Lower lobe of right lung (tissue), 2 donors: Measurements from ENCODE around the gene RAB31. TPM values are rescaled to one million over a fixed set of nuclear protein-coding genes. Genes with fewer than 3 reads are reported as not detected.

Experiments
- ATAC-seq, 2 donors: fragments of 200-7000 bp; cut with Tn5 transposase; one replicate each; pipeline ENCODE4 v1.9.1; 2020 to 2022; ENCODE audit warnings: mild to moderate bottlenecking in 2 of 2, moderate library complexity in 2 of 2
- DNase-seq: peaks from one replicate; pipeline ENCODE4 v3.0.0-alpha.2; 2020
- H3K27ac ChIP-seq: fragments of 200-600 bp; one replicate; pipeline ENCODE4 v1.8.0; 2022
- H3K27me3 ChIP-seq: fragments of 200-600 bp; one replicate; pipeline ENCODE4 v1.8.0; 2022; ENCODE audit warnings: low read depth
- H3K36me3 ChIP-seq: fragments of 200-600 bp; one replicate; pipeline ENCODE4 v1.8.0; 2022; ENCODE audit warnings: mild to moderate bottlenecking
- H3K4me1 ChIP-seq: fragments of 200-600 bp; one replicate; pipeline ENCODE4 v1.8.0; 2022
- H3K4me3 ChIP-seq: fragments of 200-600 bp; one replicate; pipeline ENCODE4 v1.8.0; 2022; ENCODE audit warnings: mild to moderate bottlenecking
- H3K9me3 ChIP-seq: fragments of 200-600 bp; one replicate; pipeline ENCODE4 v1.8.0; 2022
- intact Hi-C: fragments of 100-400 bp; cut with DNase I; formaldehyde crosslinking; loops from one replicate; pipeline ENCODE4 v1.11.0; 2022
- total RNA-seq: library from RNA; stranded (reverse); fragmentation: NEBNext Ultra II Directional; extraction: Animal tissue kit (Norgen Biotek cat#: 25700); gene quantifications from one replicate; pipeline ENCODE4 v1.2.1, GENCODE V29; 2021
- TF ChIP-seq, protein P1 (sequence below): fragments of 200-600 bp; IDR thresholded peaks from one replicate; pipeline ENCODE4 v1.8.0; 2022; ENCODE audit warnings: antibody characterized with exemption, mild to moderate bottlenecking
- donor health status: DM: no; HTN: yes; CAD: no; lungs with severe emphysema.

Gene RAB31
- total RNA-seq, 1 donor from 2014 or later = 110 TPM

DNA sequence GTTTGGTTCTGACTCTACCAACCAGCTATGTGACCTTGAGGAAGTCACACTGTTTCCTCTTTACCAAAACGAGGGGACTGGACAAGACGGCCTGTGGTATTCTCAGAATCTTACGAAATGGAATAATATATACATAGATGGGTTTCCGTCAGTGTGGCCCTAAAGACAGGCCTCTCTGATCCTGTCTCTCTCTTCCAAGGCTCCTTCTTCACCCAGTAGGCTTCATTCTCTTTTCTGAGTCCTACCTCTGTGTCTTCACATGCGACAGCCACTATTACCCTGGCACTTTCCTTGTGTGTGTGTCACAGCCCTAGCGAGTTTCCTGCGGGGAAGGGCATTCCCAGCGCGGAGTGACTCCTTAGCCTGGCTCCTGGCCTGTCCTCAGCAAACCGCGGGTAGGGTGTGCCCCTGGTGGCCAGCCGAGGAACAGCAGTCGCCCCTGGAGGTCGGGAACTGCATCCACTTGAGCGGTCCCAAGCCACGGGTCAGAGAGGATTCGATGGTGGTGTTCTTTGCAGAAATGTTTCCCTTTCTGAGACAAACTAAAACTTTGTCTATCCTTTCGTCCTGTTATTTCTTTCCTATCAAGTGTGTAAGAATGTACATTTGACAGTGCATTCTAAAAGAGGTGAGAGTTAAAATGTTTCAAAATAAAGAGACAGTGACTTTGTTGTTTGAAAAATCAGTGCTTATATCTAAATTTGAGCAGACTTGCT is 63.3 kb downstream of the RAB31 start:
- Histone ChIP-seq H3K36me3 (no peaks in the 10 kb centered on the region), H3K9me3 (no peaks in the 10 kb centered on the region), H3K4me1 (peaks cover 39% of the 10 kb centered on the region), H3K27me3 (no peaks in the 10 kb centered on the region), H3K27ac (peak overlapping the region; percentile 44), H3K4me3 (no peak overlapping the region)
- ATAC-seq (peak; percentile 87 to 92), DNase-seq (peak; percentile 86)
- intact Hi-C loops = no loop called here
- TF ChIP-seq, protein P1, sequence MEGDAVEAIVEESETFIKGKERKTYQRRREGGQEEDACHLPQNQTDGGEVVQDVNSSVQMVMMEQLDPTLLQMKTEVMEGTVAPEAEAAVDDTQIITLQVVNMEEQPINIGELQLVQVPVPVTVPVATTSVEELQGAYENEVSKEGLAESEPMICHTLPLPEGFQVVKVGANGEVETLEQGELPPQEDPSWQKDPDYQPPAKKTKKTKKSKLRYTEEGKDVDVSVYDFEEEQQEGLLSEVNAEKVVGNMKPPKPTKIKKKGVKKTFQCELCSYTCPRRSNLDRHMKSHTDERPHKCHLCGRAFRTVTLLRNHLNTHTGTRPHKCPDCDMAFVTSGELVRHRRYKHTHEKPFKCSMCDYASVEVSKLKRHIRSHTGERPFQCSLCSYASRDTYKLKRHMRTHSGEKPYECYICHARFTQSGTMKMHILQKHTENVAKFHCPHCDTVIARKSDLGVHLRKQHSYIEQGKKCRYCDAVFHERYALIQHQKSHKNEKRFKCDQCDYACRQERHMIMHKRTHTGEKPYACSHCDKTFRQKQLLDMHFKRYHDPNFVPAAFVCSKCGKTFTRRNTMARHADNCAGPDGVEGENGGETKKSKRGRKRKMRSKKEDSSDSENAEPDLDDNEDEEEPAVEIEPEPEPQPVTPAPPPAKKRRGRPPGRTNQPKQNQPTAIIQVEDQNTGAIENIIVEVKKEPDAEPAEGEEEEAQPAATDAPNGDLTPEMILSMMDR = peak; percentile 99

DNA sequence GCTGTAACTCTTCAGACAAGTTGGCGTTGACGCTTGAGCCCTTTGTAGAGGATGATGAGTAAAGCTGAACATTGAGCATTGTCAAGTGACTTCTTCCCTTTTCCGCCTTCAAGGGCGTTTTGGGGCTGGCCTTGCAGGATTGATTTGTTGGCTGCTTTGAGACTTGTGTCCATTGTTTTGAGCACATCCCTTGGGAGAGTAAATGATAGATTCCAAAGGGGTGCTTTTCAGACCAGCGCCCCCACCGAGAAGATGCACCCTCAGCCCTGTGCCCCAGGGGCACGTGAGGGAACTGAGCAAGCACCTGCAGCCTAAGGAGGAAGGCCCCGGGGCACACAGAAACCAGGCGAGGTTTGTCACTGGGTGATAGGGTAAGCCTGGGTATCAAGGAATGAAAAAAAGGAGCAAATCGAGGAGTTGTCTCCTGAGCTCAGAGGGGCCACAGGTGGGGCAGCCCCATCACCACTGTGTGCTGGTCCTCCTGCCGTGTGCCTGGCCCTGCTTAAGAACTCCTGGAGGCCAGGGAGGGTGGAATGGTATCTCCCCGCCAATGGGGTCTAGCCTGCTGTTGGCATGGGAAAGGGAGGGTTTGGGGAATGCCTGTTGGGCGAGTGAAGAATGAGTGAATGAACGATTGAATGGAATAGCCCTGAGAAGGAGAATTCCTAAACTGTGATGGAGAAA is 64.0 kb downstream of the RAB31 start:
- DNase-seq (no peak), ATAC-seq (peak; percentile 14 to 54)
- no peaks in the 10 kb centered on the region for H3K9me3 ChIP-seq
- no peaks in the 10 kb centered on the region for H3K27me3 ChIP-seq
- TF ChIP-seq, protein P1 = no peak
- no peak overlapping the region for H3K4me3 ChIP-seq
- H3K36me3 ChIP-seq = no peaks in the 10 kb centered on the region
- H3K4me1 ChIP-seq = peaks cover 39% of the 10 kb centered on the region
- intact Hi-C loops = no loop called here
- peak overlapping the region; percentile 44 for H3K27ac ChIP-seq

DNA sequence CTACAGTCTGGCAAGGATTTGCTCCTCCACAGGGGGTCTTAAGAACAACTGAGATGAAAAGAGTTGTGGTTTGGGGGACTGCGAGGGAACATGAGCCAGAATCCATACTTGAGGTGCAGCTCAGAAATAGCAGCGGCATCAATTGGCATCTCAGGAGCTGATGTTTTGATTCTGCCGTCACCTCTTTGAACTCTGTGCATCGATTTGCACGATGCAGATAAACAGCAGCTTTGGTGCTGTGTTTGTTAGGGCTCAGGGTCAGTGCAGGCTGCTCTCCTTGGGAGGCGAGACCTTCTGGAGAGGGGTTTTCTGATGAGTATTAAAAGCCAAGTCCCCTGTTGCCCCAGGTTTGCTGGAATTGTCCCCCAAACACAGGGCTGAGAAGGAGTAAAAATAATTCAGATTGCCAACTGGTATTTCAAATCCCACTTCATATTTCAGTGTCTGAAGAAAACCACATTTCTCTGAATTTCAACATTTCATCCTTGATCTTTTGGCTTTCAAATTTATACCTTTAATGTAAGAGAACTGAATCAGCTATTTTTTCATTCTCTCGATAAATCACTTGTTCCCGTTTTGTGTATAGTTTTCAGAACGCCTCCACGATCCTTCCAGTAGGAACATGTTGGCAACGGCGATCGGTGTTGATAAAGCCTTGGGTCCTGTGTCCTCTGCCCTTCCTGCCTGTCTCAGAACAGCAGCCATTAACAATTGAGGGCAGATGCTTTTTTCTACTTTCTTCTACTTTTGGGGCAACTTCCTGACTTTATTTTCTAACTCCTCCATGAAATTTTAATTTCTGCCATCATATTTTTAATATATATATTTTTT is 65.0 kb downstream of the RAB31 start:
- Histone ChIP-seq H3K4me1 (peaks cover 39% of the 10 kb centered on the region), H3K9me3 (no peaks in the 10 kb centered on the region), H3K4me3 (no peak overlapping the region), H3K36me3 (no peaks in the 10 kb centered on the region), H3K27ac (no peak overlapping the region), H3K27me3 (no peaks in the 10 kb centered on the region)
- DNase-seq (no peak), ATAC-seq (no peak)
- TF ChIP-seq, protein P1 = no peak
- intact Hi-C loops = no loop called here

DNA sequence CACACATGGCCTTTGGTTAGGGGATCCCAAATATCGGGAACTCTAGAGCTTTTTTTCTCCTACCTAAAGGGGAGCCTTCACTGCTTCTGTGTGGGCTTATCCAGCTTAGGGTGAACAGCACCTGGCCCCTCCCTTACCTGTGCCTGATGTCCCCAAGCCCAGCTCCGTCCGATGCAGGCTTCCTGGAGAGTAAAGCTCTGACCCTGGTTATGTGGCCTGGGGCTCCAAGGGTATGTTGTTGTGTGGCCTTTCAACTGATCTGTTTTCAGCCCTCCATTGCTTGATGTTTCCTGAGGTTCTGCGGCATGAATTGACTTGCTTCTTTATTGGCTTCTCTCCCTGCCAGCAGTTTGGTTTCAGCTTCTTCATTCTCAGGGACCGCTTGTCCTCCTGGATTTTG is 66.0 kb downstream of the RAB31 start:
- no peaks in the 10 kb centered on the region for H3K9me3 ChIP-seq
- no peak for ATAC-seq
- no peak for DNase-seq
- intact Hi-C loops = no loop called here
- H3K36me3 ChIP-seq = no peaks in the 10 kb centered on the region
- H3K4me1 ChIP-seq = peaks cover 39% of the 10 kb centered on the region
- H3K27ac ChIP-seq = no peak overlapping the region
- TF ChIP-seq, protein P1 = no peak
- no peaks in the 10 kb centered on the region for H3K27me3 ChIP-seq
- no peak overlapping the region for H3K4me3 ChIP-seq

DNA sequence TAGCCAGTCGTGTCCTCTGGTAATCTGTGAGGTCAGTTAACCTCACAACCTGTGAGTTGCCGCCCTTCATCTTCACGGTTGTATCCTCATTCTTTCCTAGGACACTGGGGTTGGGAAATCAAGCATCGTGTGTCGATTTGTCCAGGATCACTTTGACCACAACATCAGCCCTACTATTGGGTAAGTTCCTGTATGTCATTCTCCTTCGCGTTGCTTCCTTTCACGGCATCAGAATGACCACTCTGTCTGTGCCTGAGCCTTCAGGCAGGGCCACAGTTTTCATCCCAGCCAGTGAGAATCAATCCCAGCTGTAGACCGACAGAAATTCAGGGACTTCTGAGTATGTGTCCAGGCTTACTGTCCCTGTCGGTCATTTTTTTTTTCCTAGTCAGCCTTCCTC is 67.1 kb downstream of the RAB31 start:
- peak overlapping the region; percentile 50 for H3K27ac ChIP-seq
- ATAC-seq = peak; percentile 34 to 74
- TF ChIP-seq, protein P1 = no peak

More for the DNA sequence above, 67.1 kb downstream of the RAB31 start:
- DNase-seq = no peak
- Histone ChIP-seq H3K4me3 (no peak overlapping the region), H3K9me3 (no peaks in the 10 kb centered on the region), H3K4me1 (peaks cover 37% of the 10 kb centered on the region), H3K36me3 (no peaks in the 10 kb centered on the region), H3K27me3 (no peaks in the 10 kb centered on the region)
- intact Hi-C loops = no loop called here
